ENCODE data around the gene C6orf47. TPM values are rescaled to one million over a fixed set of nuclear protein-coding genes. Genes with fewer than 3 reads are reported as not detected.

C6orf47 gene
- polyA plus RNA-seq, 1 experiment = 10.2 TPM

GRCh38 chr6:31622684-31623091 lies 37.9 kb downstream of the C6orf47 start:
- Histone ChIP-seq H3K27me3 (ENCODE audit: control insufficient read depth, insufficient read depth, low read length) (no peaks in the 10 kb centered on the region), H3K4me3 (ENCODE audit: low read depth, low read length) (peak overlapping the region; percentile 95), H3K27ac (ENCODE audit: low read depth, low read length) (no peak overlapping the region), H3K9me3 (ENCODE audit: control insufficient read depth, insufficient read depth, low read length) (peaks cover 4% of the 10 kb centered on the region; the same call in 1 of the 2 replicates)
- TF ChIP-seq CTCF (IDR thresholded peaks at IDR 0.05; ENCODE audit: low read depth, low read length) = no peak
- CTCF ChIA-PET = interaction anchor here (0.8 to 1.7 kb wide), 4 partner anchors 12 to 130 kb away, joined by 3 to 9 read pairs (median 4); no protein-coding TSS in a partner anchor
- POLR2A ChIA-PET = interaction anchor here (0.9 to 2.5 kb wide), 2 partner anchors 29 to 42 kb away, joined by 3 to 13 read pairs; partner anchors contain the start of genes BAG6 and GPANK1
- DNase-seq (ENCODE audit: low read depth, low spot score) = no peak

- POLR2A ChIA-PET = interaction anchor here (0.9 to 2.5 kb wide), 3 partner anchors 17 to 43 kb away, joined by 3 to 13 read pairs (median 3); partner anchors contain the start of genes BAG6 and GPANK1
- H3K4me3 ChIP-seq (ENCODE audit: low read depth, low read length) = peak overlapping the region; percentile 95
- H3K9me3 ChIP-seq (ENCODE audit: control insufficient read depth, insufficient read depth, low read length) = peaks cover 4% of the 10 kb centered on the region; the same call in 1 of the 2 replicates
- no peak for DNase-seq (ENCODE audit: low read depth, low spot score)
- H3K27ac ChIP-seq (ENCODE audit: low read depth, low read length) = peak overlapping the region; percentile 31
- H3K27me3 ChIP-seq (ENCODE audit: control insufficient read depth, insufficient read depth, low read length) = no peaks in the 10 kb centered on the region
- TF ChIP-seq CTCF (IDR thresholded peaks at IDR 0.05; ENCODE audit: low read depth, low read length) = no peak
- CTCF ChIA-PET = interaction anchor here (0.6 to 1.7 kb wide), 6 partner anchors 23 to 129 kb away, joined by 3 to 9 read pairs (median 3); partner anchors contain the start of genes ATP6V1G2 and NFKBIL1
These were observed 38.6 kb downstream of the C6orf47 start for GRCh38 chr6:31621991-31622390.

GRCh38 chr6:31621320-31621939 lies 39.1 kb downstream of the C6orf47 start:
- POLR2A ChIA-PET = interaction anchor here (0.6 to 2.5 kb wide), 7 partner anchors 14 to 206 kb away, joined by 3 to 13 read pairs (median 3); partner anchors contain the start of genes ABHD16A, BAG6, GPANK1 and HSPA1B
- H3K27ac ChIP-seq (ENCODE audit: low read depth, low read length) = peak overlapping the region; percentile 90
- H3K4me3 ChIP-seq (ENCODE audit: low read depth, low read length) = peak overlapping the region; percentile 95
- no peak for TF ChIP-seq CTCF (IDR thresholded peaks at IDR 0.05; ENCODE audit: low read depth, low read length)
- CTCF ChIA-PET = interaction anchor here (0.6 to 1.7 kb wide), 5 partner anchors 23 to 75 kb away, joined by 3 to 9 read pairs (median 3); partner anchors contain the start of genes ATP6V1G2 and NFKBIL1
- no peak for DNase-seq (ENCODE audit: low read depth, low spot score)
- peaks cover 4% of the 10 kb centered on the region; the same call in 1 of the 2 replicates for H3K9me3 ChIP-seq (ENCODE audit: control insufficient read depth, insufficient read depth, low read length)
- H3K27me3 ChIP-seq (ENCODE audit: control insufficient read depth, insufficient read depth, low read length) = no peaks in the 10 kb centered on the region

- DNase-seq (ENCODE audit: low read depth, low spot score) = peak; percentile 13
- Histone ChIP-seq H3K27me3 (ENCODE audit: control insufficient read depth, insufficient read depth, low read length) (no peaks in the 10 kb centered on the region), H3K9me3 (ENCODE audit: control insufficient read depth, insufficient read depth, low read length) (peaks cover 4% of the 10 kb centered on the region; the same call in 1 of the 2 replicates), H3K27ac (ENCODE audit: low read depth, low read length) (peak within 1 kb of the TSS; percentile 100), H3K4me3 (ENCODE audit: low read depth, low read length) (peak within 1 kb of the TSS; percentile 95)
- CTCF ChIA-PET = interaction anchor here (0.7 to 1.0 kb wide), 2 partner anchors 74 to 269 kb away, joined by 3 read pairs; partner anchors contain the start of gene ATP6V1G2
- no peak for TF ChIP-seq CTCF (IDR thresholded peaks at IDR 0.05; ENCODE audit: low read depth, low read length)
- POLR2A ChIA-PET = interaction anchor here (0.6 to 2.5 kb wide), 6 partner anchors 15 to 207 kb away, joined by 3 to 13 read pairs (median 4); partner anchors contain the start of genes ABHD16A, BAG6, DDX39B and HSPA1B
These were observed 39.8 kb downstream of the C6orf47 start, which contains the start of gene PRRC2A for GRCh38 chr6:31620586-31621319. Gene PRRC2A (plus strand): TSS chr6:31620715. CDS start chr6:31622790, 2,075 bp downstream.
